HCEC 1CT (cell line): Measurements from ENCODE around the gene SDF4.

Source experiments
- DNase-seq: peaks from one replicate; pipeline ENCODE4 v3.0.0-alpha.2; 2017

Gene SDF4

DNA sequence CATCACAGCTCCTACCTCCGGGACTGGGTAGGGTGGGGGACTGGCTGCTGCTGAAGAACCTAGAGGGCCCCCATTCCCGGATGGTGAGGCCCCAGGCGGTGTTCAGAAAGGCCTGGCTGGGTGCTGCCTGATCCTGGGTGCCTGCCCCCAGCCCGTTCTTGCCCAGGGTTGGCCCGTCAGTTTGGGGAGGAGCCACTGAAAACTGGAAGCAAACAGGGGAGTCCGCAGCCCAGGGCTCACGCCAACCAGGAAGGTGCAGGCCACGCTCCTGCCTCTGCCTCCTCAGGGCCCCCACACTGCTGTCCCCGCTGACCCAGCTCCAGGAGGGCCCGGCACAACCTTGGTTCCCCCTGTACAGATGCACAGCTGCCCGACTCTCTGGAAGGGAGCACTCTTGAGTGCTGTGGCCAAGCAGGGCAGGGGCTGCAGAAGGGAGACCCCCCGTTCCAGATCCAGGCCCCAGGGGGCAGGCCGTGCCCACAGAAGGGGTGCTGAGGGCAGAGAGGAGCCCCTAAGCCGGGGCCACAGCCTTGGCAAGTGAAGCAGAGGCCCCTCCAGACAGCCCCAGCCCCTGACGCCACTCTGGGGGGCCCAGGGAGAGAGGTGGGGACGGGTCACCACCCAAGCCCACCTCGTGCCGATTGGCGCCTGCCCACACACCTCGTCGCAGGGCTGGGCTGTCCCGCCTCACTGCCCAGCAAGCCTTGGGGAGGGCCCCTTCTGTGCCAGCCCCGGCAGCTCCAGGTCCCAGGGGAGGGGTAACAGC is 9.2 kb upstream of the SDF4 start:
- DNase-seq: no peak

DNA sequence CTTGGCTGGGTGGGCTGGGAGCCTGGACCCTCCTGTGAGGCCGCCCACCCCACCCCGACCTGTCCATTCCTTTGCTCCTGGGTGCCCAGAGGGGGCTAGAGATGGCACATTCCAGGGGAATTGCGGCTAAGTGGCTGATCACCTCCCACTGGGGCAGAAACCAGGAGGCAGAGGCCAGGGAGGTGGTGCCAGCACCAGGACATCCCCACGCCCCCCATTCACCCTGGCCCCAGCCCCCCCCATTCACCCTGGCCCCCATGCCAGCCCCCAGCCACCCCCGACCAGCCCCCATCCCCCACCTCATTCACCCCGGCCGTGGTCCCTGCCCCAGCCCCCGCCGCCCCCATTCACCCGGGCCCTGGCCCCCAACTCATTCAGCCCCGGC is 8.5 kb upstream of the SDF4 start:
- no peak for DNase-seq

DNA sequence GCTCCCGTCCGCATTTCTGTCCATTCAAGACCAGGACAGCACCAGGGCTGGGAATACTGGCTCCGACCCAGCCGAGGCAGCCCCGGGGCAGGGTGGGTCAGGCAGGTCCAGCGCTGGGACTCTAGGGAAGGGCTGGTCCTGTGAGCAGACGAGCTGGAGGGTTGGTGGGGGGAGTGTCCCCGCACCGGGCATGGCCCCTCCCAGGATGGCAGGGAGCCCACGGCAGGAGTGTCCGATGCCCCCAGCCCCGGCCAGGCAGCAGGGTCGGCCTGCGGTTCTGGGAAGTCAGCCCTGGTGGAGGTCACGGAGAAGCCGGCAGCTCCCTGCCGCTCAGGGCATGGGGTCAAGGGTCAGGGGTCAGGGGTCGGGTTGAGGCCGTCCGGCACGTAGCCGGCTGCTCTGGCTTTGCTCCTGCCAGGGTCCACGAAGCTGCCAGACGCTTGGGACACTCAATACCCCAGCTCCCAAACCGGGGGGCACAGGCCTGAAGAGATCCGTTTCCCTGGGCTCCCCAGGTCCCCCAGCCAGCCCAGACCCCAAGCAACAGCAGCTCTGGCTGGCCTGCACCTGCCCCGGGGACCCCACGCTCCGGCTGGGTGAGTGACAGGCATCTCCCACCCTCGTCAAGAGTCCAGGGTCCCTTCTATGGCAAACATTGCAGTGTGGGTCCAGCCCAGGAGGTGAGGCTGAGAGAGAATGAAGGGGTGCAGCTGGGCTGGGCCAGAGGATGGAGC is 8.0 kb upstream of the SDF4 start:
- DNase-seq: no peak

DNA sequence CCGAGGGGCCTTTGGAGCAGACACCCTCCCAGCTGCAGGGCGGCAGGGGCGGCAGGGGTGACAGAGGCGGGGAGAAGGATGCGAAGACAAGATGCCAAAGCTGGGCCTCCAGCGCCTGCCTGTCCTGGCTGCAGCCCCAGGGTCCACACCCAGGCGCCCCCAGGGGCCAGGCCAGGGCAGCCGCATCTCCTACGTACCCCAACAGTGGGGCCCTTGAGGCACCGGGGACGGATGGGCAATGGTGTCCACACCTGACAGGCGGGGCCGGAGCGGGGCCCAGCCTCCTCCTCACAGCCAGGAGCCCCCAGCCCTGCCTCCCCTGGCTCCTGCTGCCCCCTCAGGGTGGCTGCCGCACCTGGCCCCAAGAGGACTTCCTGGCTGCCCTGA is 7.4 kb upstream of the SDF4 start:
- DNase-seq: no peak

DNA sequence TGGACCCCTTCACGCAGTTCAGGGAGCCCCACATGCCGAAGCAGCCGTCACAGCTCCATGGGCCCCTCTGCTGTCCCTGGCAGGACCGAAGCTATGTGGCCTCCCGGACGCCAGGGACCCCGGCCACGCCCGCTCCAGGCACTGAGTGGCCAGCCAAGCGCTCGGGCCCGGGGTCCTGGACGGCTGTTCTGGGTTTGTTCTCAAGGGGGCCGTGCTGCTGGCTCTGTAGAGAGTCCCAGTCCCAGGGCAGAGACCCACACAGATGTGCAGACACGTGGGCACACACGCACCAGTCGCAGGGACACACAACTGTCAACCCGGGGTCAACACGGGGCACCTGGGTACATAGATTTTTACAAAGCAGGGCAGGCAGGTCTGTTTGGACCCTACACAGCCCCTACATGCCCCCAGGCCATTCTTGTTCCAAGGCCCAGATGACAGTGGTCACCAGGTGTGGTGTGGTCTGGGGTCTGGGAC is 6.9 kb upstream of the SDF4 start:
- DNase-seq: no peak

DNA sequence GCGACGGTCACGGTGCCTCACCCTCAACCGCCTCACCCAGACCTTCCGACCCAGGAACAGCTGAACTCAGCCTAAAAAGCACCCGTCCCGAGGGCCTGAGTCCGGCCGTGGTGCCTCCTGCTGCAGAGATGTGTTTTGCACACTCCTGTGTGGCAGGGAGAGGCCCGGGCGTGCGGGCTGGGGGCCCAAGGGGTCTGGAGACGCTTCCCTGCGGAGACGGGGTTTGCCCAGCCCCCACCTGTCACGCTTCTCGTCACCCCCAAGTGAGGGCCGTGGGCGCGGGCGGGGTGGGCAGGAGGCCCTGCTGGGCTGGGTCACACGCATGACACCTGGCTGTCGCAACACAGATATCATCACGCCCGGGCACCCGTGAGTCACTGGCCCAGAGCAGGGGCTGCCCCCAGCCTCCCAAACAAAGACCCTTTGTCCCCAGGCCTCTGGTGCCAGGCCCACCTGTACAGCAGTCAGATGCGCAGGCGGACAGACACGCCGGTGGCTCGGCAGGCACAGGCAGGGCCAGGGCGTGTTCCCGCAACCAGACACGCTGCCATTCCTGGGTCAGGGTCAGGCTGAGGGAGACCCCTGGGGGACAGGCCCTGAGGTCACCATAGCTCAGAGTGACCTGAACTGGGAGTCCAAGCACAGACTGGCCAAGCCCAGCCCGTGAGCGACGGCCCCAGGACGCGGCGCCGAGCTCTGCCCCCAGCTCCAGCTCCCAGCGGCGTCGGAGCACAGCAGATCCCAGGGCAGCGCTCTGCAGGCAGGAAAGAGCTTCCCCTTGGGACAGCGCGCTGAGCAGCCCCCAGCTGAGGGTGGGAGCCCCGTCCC is 6.3 kb upstream of the SDF4 start:
- no peak for DNase-seq

DNA sequence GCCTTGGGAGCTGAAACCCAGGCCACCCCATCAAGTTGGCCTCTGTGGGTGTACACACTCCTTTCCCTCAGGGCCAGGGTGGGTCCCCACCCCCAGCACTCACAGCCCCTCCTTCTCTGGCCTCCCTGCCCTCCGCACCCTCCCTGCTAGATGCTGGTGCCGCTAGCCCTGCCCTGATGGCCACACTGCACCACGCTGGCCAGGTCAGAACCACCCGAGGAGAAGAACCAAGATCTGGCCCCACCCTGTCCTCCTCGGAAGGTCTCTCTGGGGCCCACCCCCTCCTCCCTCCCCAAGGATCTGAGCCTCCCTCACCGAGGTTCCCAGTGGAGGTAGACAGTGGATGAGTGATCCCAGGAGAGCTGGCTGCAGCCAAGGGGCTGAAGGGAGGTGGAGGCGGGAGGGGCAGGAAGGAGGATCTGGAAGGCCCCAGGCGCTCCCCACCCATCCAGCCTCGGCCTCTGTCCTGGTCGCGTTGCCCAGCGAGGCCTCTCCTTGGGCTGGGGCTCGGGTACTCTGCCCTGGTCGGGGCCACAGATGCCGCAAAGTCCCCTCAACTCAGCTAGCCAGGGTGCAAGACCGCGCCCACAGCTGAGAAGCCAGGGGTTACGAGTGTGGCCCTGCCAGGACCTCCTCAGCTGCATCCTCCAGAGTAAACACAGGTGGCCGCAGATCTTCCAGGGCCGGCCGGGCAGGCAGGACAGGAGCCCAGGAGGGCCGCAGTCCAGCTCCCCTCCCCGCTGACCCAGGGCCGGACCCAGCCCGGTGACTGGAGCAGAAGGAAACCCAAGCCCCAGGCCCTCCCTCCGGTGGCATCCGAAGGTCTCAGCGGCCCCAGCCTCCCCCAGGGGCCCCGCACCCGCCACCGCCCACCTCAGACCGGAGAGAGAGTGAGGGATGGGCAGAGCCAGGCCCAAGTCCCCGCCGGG is 5.4 kb upstream of the SDF4 start:
- DNase-seq: no peak

DNA sequence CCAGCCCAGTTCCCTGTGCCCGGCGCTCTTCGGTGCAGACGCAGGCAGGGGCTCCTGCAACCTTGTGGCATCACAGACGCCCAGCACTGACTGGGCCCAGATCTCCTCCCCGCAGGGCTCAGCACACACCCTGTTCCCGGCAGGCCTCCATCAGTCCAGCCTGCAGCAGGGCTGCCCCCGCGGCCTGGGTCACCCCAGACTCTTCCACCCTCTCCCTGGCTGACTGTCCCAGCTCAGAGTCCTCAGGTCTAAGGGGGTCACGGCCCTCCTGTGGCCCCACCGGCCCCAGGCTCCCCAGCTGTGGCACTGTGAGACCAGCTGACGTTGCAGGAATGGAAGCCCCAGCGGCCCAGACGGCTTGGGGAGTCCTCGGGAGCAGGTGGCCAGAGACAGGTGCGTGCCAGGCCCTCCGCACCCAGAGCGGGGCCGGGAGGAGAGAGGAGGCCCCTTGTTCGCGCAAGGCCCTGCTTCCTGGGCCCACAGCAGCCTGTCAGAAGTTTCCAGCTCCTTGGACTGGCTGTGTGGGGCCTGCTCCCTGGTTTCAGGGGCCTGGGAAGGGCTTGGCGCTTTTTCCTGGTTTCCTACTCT is 4.5 kb upstream of the SDF4 start:
- DNase-seq: no peak

DNA sequence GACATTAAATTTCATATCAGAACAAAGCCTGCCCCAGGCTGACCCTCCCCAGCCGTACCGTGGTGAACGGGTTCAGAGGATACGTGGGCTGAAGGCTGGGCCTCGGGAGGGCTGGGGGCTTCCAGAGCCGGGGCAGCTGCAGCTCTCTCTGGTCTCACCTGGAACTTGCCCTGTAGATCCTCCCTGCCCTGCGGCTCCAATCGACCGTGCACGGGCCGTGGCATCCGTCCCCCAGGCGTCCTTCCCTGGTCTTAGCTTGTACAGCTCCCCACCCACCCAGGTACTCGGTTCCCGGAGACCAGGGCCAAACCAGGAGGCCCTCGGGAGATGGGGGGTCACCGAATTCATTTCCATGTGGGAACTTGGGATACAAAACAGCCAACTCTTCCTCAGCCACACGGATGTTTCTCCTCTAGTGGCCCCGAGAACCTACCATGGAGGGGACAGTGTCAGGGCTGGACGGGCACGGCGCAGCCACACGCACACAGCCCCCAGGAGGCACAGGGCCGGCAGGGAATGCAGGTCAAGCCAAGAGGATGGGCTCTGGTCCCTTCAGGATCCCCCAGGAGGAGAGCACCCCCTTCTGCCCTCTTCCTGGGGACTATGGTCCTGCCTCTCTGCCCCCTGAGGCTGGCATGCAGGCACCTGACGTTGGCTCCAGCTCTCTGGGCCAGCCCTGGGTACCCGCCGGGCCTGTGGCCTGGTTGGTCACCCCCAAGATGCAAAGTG is 3.4 kb upstream of the SDF4 start:
- no peak for DNase-seq

DNA sequence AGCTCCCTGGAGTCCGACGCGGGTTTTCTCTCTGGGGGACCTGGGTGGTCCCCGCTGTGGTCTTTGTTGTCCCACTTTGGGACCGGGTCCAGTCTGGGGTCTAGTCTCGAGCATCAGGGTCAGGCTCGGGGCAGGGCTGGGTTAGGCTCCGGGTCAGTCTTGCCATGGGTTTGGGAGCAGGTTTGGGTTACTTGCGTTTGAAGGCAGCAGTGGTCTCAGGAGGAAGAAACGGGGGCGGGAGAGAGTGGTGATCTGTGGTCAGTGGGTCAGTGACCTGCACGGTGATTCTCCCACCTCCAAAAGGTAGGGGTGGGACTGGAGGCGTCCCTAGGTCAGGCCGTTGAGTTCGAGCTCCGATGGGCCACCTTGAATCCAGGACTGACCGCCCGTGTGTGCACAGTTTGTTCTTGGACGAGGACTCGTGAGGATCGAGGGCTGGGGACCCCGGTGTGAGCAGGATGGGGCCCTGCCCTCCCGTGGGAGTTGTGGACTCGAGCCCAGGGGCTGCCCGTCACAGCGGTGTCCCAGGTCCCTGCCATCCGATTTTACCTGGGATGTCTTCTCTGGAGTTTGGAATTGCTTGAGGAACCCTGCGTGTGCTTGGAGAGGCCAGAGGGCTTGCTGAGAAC is 2.5 kb upstream of the SDF4 start:
- DNase-seq: no peak

DNA sequence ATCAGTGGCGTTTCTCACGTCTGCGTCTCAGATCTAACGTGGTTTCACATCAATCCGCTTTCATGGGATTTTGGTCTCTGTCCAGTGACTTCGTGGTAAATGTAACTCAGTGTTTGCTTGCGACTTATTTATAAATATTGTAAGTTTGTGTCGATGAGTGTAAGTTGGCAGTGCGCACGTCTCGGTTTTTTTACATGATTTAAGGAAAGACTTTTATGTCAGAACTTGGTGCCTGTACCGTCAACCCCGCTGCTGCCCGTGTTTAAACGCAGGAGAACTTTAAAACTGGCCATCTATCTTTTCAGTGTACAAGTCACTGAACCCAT is 1.7 kb upstream of the SDF4 start:
- no peak for DNase-seq

DNA sequence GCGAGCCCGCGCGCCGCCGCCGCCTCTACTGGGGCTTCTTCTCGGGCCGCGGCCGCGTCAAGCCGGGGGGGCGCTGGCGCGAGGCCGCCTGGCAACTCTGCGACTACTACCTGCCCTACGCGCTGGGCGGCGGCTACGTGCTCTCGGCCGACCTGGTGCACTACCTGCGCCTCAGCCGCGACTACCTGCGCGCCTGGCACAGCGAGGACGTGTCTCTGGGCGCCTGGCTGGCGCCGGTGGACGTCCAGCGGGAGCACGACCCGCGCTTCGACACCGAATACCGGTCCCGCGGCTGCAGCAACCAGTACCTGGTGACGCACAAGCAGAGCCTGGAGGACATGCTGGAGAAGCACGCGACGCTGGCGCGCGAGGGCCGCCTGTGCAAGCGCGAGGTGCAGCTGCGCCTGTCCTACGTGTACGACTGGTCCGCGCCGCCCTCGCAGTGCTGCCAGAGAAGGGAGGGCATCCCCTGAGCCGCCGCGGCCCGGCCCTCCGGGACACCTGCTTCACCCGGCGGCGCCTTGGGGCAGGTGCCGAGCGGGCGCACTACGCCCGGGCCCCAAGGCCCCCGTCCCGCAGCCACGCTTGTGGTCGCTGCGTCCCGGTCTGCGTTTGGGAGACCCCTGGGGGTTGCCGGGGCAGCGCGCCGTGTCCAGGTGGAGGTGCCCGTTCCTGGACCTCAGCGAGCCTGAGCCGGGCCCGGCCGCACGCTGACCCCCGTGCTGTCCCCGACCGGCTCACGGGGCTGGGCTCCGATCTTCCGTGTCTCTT is 1.2 kb upstream of the SDF4 start:
- no peak for DNase-seq

DNA sequence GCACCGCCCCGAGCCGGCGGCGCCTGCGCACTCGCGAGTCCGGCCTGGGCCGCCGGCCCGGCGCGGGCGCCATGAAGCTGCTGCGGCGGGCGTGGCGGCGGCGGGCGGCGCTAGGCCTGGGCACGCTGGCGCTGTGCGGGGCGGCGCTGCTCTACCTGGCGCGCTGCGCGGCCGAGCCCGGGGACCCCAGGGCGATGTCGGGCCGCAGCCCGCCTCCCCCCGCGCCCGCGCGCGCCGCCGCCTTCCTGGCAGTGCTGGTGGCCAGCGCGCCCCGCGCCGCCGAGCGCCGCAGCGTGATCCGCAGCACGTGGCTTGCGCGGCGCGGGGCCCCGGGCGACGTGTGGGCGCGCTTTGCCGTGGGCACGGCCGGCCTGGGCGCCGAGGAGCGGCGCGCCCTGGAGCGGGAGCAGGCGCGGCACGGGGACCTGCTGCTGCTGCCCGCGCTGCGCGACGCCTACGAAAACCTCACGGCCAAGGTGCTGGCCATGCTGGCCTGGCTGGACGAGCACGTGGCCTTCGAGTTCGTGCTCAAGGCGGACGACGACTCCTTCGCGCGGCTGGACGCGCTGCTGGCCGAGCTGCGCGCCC is 501 bp upstream of the SDF4 start, which contains the start of gene B3GALT6:
Gene B3GALT6 (plus strand): TSS at position 30 of the 588 bp plus-strand sequence. CDS start 42 bp downstream, at position 72.
- DNase-seq: no peak

DNA sequence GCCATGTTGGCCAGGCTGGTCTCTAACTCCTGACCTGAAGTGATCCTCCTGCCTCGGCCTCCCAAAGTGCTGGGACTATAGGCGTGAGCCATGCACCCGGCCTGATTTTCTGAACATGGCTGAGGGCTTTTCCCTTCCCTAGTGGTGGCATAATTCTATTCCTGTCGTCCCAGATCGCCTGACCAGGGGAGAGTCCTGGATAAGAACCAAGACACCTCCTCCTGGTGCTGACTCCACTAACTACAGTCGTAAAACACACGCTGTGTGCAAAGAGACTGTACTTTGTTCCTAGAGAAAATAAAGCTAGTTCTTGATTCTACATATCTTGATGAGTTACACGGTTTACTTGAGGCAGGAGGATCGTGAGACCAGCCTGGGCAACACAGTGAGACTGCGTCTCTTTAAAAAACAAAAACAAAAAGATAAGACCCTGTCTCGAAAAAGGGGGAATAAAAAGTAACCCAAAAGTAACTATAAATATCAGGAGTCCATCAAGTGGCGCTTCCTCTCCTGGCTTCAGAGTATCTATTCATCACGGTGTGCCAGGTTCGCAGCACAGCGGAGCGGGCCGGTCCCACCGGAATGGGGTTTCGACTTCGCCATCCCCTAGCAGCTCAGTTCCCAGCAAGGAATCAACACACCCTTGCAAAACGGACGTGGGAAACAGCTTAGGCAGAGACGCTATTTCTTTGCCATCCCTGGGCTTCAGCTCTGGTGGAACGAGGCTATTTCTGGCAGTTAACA is 973 bp downstream of the SDF4 start:
- DNase-seq: peak; percentile 65

DNA sequence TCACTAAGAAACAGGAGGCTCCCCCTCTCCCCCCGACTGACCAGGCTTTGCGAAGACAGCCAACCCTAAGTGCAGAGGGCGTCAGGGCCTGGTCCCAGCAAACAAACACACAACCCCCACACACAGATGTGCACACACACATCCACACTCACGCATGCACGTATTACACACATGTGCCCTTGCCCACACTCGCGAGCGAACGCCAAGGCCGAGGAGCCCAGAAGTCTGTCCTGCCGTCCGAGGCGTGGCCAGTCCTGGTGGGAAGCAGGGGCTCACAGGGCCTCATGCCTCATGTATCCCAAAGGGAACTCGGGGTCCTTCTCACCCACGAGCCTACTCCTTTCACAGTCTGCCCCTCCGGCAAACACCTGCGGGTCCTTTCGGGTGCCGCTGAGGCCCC is 2.0 kb downstream of the SDF4 start:
- DNase-seq: no peak

DNA sequence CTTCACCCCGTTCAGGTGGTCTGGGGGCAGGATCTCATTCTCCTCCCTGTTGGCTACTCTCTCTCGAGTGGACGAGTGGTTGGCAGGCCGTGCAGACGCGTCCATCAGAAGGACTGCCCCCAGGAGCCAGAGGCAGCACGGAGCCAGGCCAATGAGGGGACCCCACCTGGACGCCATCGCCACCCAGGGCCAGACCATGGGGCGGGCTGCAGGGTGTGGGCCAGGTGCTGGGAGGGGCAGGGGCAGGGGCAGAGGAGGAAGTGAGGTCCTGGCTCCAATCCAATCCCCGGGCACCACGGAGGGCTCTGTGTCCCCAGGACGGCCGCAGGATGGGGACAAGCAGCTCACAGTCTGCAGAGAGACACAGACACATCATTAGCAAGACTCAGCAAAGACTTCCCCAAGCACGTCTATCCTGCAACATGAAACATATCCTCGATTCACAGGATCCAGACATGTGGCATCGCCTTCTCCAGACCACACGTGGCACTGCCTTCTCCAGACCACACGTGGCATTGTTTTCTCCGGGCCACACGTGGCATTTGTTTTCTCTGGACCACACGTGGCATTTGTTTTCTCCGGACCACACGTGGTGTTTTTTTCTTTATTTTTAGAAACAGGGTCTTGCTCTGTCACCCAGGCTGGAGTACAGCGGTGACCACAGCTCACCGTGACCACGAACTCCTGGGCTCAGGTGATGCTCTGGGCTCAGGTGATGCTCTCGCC is 3.0 kb downstream of the SDF4 start:
- DNase-seq: no peak

DNA sequence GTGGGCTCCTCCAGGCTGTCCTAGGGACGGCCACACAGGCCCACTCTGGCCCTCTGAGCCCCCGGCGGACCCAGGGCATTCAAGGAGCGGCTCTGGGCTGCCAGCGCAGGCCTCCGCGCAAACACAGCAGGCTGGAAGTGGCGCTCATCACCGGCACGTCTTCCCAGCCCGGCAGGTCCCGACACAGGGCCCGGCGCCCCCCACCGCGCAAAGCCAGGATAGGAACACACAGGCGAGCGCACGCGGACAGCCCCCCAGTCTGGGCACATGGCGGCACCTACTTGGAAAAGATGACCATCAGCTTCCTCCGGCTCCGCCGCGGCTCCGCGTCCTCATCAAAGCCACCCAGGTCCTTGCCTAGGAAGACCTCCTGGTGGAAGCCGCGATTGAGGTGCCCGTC is 3.6 kb downstream of the SDF4 start:
- DNase-seq: no peak

DNA sequence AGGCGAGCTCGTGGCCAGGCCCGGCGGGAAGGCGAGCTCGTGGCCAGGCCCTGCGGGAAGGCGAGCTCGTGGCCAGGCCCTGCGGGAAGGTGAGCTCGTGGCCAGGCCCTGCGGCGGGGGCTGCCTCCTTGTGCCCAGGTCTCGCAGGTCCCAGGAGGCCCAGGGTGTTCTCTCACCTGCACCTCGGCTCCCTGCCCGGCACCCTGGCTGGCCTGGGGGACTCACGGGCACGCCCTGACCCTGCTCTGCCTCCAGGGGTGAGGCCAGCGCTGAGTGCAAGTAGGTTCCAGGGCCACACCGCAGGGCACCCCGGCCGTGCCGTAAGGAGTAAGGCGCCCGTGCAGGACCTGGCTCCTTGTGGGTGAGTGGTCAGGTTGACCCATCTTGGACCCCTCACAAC is 4.4 kb downstream of the SDF4 start:
- DNase-seq: no peak
